D721Med (cell line): Measurements from ENCODE around the gene BRK1.
"Not testable (repeated sequence)": the region's sequence is repeated elsewhere in the genome, so short reads cannot be mapped to it uniquely, and the experiment has no call there.

Source experiments
- DNase-seq: peaks from one replicate; pipeline ENCODE4 v3.0.0; 2011; ENCODE audit warnings: low spot score; ENCODE audit not compliant: insufficient read length
- FAIRE-seq: peaks from 2 replicates; lab custom pipeline; 2011; peaks lifted over from hg19 to GRCh38; lab: Jason Lieb, UNC
- TF ChIP-seq, protein P1 (sequence below): IDR thresholded peaks from 2 replicates; pipeline ENCODE4 v1.5.1; 2012; ENCODE audit warnings: mild to moderate bottlenecking, control low read depth; ENCODE audit not compliant: insufficient read depth; ENCODE audit errors: missing control alignments

Gene BRK1

DNA sequence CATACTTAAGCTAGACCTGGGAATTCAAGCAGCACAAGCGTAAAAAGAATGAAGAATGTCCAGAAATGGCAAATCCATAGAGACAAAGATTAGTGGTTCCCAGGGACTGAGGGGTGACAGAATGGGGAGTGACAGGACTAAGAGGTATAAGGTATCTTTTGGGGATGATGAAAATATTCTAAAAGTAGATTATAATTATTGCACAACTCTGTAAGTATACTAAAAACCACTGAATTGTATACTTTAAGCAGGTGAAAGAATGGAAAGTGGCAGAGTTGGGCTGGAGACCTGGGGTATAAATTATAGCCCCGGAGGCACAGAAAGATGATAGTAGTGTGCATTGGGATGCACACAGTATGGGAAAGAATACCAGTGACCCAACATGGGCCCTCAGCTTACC, 5.6 kb downstream of the BRK1 start:
- no peak for DNase-seq
- TF ChIP-seq, protein P1, sequence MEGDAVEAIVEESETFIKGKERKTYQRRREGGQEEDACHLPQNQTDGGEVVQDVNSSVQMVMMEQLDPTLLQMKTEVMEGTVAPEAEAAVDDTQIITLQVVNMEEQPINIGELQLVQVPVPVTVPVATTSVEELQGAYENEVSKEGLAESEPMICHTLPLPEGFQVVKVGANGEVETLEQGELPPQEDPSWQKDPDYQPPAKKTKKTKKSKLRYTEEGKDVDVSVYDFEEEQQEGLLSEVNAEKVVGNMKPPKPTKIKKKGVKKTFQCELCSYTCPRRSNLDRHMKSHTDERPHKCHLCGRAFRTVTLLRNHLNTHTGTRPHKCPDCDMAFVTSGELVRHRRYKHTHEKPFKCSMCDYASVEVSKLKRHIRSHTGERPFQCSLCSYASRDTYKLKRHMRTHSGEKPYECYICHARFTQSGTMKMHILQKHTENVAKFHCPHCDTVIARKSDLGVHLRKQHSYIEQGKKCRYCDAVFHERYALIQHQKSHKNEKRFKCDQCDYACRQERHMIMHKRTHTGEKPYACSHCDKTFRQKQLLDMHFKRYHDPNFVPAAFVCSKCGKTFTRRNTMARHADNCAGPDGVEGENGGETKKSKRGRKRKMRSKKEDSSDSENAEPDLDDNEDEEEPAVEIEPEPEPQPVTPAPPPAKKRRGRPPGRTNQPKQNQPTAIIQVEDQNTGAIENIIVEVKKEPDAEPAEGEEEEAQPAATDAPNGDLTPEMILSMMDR: no peak
- no peak for FAIRE-seq

DNA sequence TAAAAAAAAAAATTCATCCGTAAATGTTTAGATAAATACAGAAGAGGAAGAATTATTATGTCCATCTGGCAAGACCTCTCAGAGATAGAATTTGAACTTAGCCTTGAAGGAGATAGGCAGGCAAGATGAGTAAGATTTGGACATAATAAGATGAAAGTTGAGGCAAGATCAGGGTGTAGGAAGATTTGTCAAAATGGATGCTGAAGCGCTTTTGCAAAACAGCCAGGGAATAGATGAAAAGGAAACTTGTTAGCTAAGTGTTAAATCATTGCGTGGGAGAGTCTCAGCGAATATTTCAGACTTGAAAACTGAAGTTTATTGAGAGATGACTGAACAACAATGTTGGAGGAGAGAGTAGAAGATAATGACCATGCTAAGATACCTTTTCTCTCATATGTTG, 7.2 kb downstream of the BRK1 start:
- TF ChIP-seq, protein P1: no peak
- DNase-seq: no peak
- FAIRE-seq: no peak

DNA sequence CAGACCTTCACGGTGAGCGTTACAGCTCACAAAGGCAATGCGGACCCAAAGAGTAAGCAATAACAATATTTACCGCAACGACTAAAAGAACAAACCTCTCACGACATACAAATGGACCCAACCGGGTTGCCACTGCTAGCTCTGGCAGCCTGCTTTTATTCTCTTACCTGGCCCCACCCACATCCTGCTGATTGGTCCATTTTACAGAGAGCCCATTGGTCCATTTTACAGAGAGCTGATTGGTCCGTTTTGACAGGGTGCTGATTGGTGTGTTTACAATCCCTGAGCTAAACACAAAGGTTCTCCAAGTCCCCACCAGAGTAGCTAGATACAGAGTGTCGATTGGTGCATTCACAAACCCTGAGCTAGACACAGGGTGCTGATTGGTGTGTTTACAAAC, 20.4 kb downstream of the BRK1 start:
- DNase-seq, FAIRE-seq: not testable (repeated sequence)

DNA sequence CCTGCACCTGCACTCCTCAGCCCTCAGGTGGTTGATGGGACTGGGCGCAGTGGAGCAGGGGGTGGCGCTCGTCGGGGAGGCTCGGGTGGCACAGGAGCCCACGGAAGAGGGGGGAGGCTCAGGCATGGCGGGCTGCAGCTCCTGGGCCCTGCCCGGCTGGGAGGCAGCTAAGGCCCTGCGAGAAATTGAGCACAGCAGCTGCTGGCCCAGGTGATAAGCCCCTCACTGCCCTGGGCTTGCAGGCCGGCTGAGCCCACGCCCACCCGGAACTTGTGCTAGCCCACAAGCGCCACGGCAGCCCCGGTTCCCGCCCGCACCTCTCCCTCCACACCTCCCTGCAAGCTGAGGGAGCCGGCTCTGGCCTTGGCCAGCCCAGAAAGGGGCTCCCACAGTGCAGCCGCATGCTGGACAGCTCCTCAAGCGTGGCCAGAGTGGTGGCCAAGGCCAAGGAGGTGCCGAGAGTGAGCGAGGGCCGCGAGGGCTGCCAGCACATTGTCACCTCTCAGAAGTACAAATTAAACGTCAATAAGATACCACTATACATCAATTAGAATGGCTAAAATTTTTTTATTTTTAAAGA, 21.0 kb downstream of the BRK1 start:
- FAIRE-seq (no peak), DNase-seq (no peak)
- TF ChIP-seq, protein P1: no peak

DNA sequence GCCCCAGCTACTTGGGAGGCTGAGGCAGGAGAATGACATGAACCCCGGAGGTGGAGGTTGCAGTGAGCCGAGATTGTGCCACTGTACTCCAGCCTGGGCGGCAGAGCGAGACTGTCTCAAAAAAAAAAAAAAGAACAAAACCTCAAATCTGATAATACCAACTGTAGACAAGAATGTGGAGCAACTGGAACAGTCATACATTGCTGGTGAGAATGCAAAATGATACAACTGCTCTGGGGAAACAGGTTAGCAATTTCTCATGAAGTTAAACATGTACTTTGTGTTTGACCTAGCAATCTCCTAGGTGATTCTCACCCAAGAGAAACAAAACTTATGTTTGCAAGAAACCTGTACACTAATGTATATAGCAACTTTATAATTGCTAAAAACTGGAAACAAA, 21.7 kb downstream of the BRK1 start:
- TF ChIP-seq, protein P1: no peak
- FAIRE-seq (no peak), DNase-seq (no peak)

DNA sequence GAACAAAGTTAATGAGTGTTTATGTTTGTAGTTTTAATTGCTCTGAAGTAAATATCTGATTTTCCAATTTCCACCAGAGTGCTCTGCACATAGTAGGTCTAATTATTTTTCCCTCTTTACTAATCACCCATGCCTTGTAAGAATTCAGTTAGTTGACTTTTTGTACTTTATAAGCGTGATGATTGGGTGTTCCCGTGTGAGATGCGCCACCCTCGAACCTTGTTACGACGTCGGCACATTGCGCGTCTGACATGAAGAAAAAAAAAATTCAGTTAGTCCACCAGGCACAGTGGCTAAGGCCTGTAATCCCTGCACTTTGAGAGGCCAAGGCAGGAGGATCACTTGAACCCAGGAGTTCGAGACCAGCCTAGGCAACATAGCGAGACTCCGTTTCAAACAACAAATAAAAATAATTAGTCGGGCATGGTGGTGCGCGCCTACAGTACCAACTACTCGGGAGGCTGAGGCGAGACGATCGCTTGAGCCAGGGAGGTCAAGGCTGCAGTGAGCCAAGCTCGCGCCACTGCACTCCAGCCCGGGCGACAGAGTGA, 25.6 kb downstream of the BRK1 start:
- TF ChIP-seq, protein P1: no peak
- DNase-seq: no peak
- no peak for FAIRE-seq

DNA sequence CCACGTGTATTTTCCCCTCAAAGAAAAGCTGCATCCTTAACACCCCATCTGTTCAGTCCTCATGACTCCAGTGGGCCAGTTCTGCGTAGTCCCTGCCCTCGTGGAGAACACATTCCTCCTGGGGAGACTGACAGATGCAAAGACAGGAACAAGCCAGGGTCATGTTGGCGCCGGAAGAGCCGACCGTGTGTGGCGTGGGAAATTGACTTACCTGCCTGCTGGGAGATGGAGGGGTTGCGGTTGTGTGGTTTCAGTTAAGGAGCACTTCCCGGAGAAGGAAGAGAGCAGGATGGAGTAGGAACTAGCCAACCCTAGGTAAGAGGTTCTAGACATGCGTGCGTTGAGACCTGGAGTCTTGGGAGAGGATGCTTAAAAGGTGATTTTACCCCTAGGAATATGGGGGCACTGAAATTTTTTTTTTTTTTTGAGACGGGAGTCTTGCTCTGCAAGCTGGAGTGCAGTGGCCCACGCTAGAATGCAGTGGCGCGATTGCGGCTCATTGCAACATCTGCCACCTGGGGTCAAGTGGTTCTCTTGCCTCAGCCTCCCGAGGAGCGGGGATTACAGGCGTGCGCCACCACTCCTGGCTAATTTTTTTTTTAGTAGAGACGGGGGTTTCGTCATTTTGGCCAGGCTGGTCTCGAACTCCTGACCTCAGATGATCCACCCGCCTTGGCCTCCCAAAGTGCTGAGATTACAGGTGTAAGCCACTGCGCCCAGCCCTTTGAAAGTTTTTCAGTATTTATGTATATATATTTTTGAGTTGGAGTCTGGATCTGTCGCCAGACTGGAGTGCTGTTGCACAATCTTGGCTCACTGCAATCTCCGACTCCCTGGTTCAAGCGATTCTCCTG, 27.5 kb downstream of the BRK1 start:
- no peak for FAIRE-seq
- TF ChIP-seq, protein P1: no peak
- no peak for DNase-seq
